ENCODE data around the gene TXLNA. TPM values are rescaled to one million over a fixed set of nuclear protein-coding genes. Genes with fewer than 3 reads are reported as not detected.
A peak's percentile ranks its signal among the peaks of the same experiment; 100 is the strongest.

TXLNA gene
- total and polyA plus RNA-seq, 2 experiments from 2014 or later, result 15.2 to 52.1 TPM

DNA sequence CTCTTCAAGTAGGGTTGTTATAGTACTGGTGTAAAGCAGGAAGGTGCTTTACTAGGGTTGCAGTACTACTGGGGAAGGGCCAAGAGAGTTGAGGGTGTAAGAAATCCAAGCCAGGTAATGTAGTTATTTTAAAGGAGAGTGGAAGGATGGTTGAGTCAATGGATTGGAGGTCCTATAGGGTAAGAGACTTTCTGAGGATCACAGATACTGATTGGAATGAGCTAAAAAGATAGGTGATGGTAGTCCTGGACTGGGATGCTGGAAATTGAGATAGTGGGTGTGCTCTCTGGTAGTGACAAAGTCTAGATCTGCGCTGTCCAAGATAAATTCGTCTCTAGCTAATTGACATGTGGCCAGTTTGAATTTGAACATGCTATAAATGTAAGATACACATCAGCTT is 7.0 kb downstream of the TXLNA start (continued):
- no peak for TF ChIP-seq ETS1 (IDR thresholded peaks at IDR 0.05)
- TF ChIP-seq POLR2AphosphoS5 (IDR thresholded peaks at IDR 0.05; ENCODE audit: low read depth), result no peak
- no peak for TF ChIP-seq NANOG (IDR thresholded peaks at IDR 0.05; ENCODE audit: borderline replicate concordance)

- Histone ChIP-seq H3K9me2 (ENCODE audit: insufficient read depth) (no peaks in the 10 kb centered on the region), H3K79me2 (replicated peaks; ENCODE audit: insufficient read depth) (peaks cover 41% of the 10 kb centered on the region), H2AFZ (no peak overlapping the region), H3K36me3 (ENCODE audit: insufficient read depth) (peaks cover 63% of the 10 kb centered on the region), H3K4me2 (no peak overlapping the region), H3K27me3 (ENCODE audit: insufficient read depth) (no peaks in the 10 kb centered on the region), H3K4me1 (ENCODE audit: insufficient read depth) (no peaks in the 10 kb centered on the region), H3K27ac (ENCODE audit: low read depth) (no peak overlapping the region), H4K20me1 (replicated peaks; ENCODE audit: insufficient read depth) (peaks cover 30% of the 10 kb centered on the region), H3F3A (replicated peaks; ENCODE audit: low read depth) (peaks cover 5% of the 10 kb centered on the region), H3K4me3 (no peak overlapping the region)
- Mint-ChIP-seq H3K9me3 (no peaks in the 10 kb centered on the region), H3K27me3 (ENCODE audit: insufficient read depth, low read depth, poor library complexity) (peaks cover 2% of the 10 kb centered on the region), H3K27ac (no peak overlapping the region), H3K4me1 (peaks cover 13% of the 10 kb centered on the region), H3K36me3 (ENCODE audit: low read depth) (peaks cover 92% of the 10 kb centered on the region), H3K4me3 (no peak overlapping the region)
- ATAC-seq (no peak), DNase-seq (ENCODE audit: low spot score) (no peak)
- TF ChIP-seq CREB1 (CRISPR knock-in tag; IDR thresholded peaks at IDR 0.05; ENCODE audit: low read depth), result no peak
Measured at GRCh38 chr1:32187850-32188249, 8.4 kb downstream of the TXLNA start.

- Histone ChIP-seq H2AFZ (no peak overlapping the region), H3K9me2 (ENCODE audit: insufficient read depth) (no peaks in the 10 kb centered on the region), H3K27me3 (ENCODE audit: insufficient read depth) (no peaks in the 10 kb centered on the region), H3K36me3 (ENCODE audit: insufficient read depth) (peaks cover 70% of the 10 kb centered on the region), H4K20me1 (replicated peaks; ENCODE audit: insufficient read depth) (peaks cover 13% of the 10 kb centered on the region), H3K27ac (ENCODE audit: low read depth) (no peak overlapping the region), H3K4me3 (no peak overlapping the region), H3K4me1 (ENCODE audit: insufficient read depth) (no peaks in the 10 kb centered on the region), H3F3A (replicated peaks; ENCODE audit: low read depth) (peaks cover 10% of the 10 kb centered on the region; the same call in 1 of the 2 replicates), H3K79me2 (replicated peaks; ENCODE audit: insufficient read depth) (0 out of 2 replicates have a peak, but pooled peaks cover 4% of the 10 kb centered on the region), H3K4me2 (no peak overlapping the region)
- peaks cover 3% of the 10 kb centered on the region for H3K4me1 Mint-ChIP-seq
- DNase-seq (ENCODE audit: low spot score), result no peak
- no peak for TF ChIP-seq EZH2 (IDR thresholded peaks at IDR 0.05; ENCODE audit: low read depth, unreplicated experiment)
- peak; percentile 27 for TF ChIP-seq EZH2phosphoT487 (IDR thresholded peaks at IDR 0.05; ENCODE audit: unreplicated experiment)
- H3K27me3 Mint-ChIP-seq (ENCODE audit: insufficient read depth, low read depth, poor library complexity), result peaks cover 5% of the 10 kb centered on the region
- peaks cover 100% of the 10 kb centered on the region for H3K36me3 Mint-ChIP-seq (ENCODE audit: low read depth)
- H3K9me3 Mint-ChIP-seq, result no peaks in the 10 kb centered on the region
- no peak overlapping the region for H3K27ac Mint-ChIP-seq
- H3K4me3 Mint-ChIP-seq, result no peak overlapping the region
- no peak for ATAC-seq
Measured at GRCh38 chr1:32192220-32192948, 12.9 kb downstream of the TXLNA start.

DNA sequence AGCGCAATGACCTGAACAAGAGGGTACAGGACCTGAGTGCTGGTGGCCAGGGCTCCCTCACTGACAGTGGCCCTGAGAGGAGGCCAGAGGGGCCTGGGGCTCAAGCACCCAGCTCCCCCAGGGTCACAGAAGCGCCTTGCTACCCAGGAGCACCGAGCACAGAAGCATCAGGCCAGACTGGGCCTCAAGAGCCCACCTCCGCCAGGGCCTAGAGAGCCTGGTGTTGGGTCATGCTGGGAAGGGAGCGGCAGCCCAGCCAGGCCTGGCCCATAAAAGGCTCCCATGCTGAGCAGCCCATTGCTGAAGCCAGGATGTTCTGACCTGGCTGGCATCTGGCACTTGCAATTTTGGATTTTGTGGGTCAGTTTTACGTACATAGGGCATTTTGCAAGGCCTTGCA is 15.5 kb downstream of the TXLNA start:
- no peaks in the 10 kb centered on the region for H3K9me2 ChIP-seq (ENCODE audit: insufficient read depth)
- Mint-ChIP-seq H3K27ac (no peak overlapping the region), H3K27me3 (ENCODE audit: insufficient read depth, low read depth, poor library complexity) (peaks cover 18% of the 10 kb centered on the region), H3K4me1 (peaks cover 26% of the 10 kb centered on the region), H3K9me3 (no peaks in the 10 kb centered on the region), H3K4me3 (no peak overlapping the region), H3K36me3 (ENCODE audit: low read depth) (peaks cover 84% of the 10 kb centered on the region)
- no peak overlapping the region for H3K27ac ChIP-seq (ENCODE audit: low read depth)
- peaks cover 50% of the 10 kb centered on the region for H3K36me3 ChIP-seq (ENCODE audit: insufficient read depth)
- no peak overlapping the region for H2AFZ ChIP-seq
- H3K4me3 ChIP-seq, result no peak overlapping the region
- DNase-seq (ENCODE audit: low spot score), result no peak
- H3F3A ChIP-seq (replicated peaks; ENCODE audit: low read depth), result peaks cover 23% of the 10 kb centered on the region; the same call in 1 of the 2 replicates
- H4K20me1 ChIP-seq (replicated peaks; ENCODE audit: insufficient read depth), result peaks cover 4% of the 10 kb centered on the region
- no peaks in the 10 kb centered on the region for H3K79me2 ChIP-seq (replicated peaks; ENCODE audit: insufficient read depth)
- no peak for ATAC-seq
- no peak overlapping the region for H3K4me2 ChIP-seq
- H3K4me1 ChIP-seq (ENCODE audit: insufficient read depth), result peaks cover 16% of the 10 kb centered on the region
- no peaks in the 10 kb centered on the region for H3K27me3 ChIP-seq (ENCODE audit: insufficient read depth)
- TF ChIP-seq ETS1 (IDR thresholded peaks at IDR 0.05) (no peak), CTCF (conservative IDR thresholded peaks at IDR 0.05; ENCODE audit: low read depth in 2 of 2) (no peak), EZH2 (IDR thresholded peaks at IDR 0.05; ENCODE audit: low read depth, unreplicated experiment) (no peak), ZNF114 (CRISPR knock-in tag; IDR thresholded peaks at IDR 0.05) (no peak), EZH2phosphoT487 (IDR thresholded peaks at IDR 0.05; ENCODE audit: unreplicated experiment) (no peak), STAT1 (IDR thresholded peaks at IDR 0.05; ENCODE audit: unreplicated experiment) (no peak)

Measured in GM23338 (cell line).